ENCODE data around the gene ZKSCAN1.
A peak's percentile ranks its signal among the peaks of the same experiment; 100 is the strongest.
"Not testable (repeated sequence)": the region's sequence is repeated elsewhere in the genome, so short reads cannot be mapped to it uniquely, and the experiment has no call there.

ZKSCAN1 gene

GRCh38 chr7:100015232-100016214 lies at the start of gene ZKSCAN1:
Gene ZKSCAN1, plus strand, starts transcription at chr7:100015596. Its CDS starts 7,911 bp downstream, at chr7:100023507.
- DNase-seq, result peak; percentile 96 to 98 (median 97)

GRCh38 chr7:99969298-99969697 lies 46.1 kb upstream of the ZKSCAN1 start:
- DNase-seq, result no peak

GRCh38 chr7:99969813-99970212 lies 45.6 kb upstream of the ZKSCAN1 start:
- DNase-seq, result not testable (repeated sequence)

- no peak for DNase-seq
These were observed 44.2 kb upstream of the ZKSCAN1 start for GRCh38 chr7:99971242-99971641.

- not testable (repeated sequence) for DNase-seq
These were observed 41.6 kb upstream of the ZKSCAN1 start for GRCh38 chr7:99973817-99974216.

- no peak for DNase-seq
These were observed 40.7 kb upstream of the ZKSCAN1 start for GRCh38 chr7:99974681-99975080.

- no peak for DNase-seq
These were observed 39.4 kb upstream of the ZKSCAN1 start, which contains the start of gene AZGP1 for GRCh38 chr7:99975782-99976521. Gene AZGP1, minus strand, starts transcription at chr7:99976031. Its CDS starts 11 bp downstream, at chr7:99976020.

- no peak for DNase-seq
These were observed 38.8 kb upstream of the ZKSCAN1 start for GRCh38 chr7:99976626-99977025.

- DNase-seq, result peak in 2 of 3 donors; percentile 21 to 28
These were observed 35.6 kb upstream of the ZKSCAN1 start for GRCh38 chr7:99979814-99980225.

GRCh38 chr7:99980448-99980872 lies 34.9 kb upstream of the ZKSCAN1 start:
- DNase-seq, result not testable (repeated sequence)

- not testable (repeated sequence) for DNase-seq
These were observed 34.3 kb upstream of the ZKSCAN1 start for GRCh38 chr7:99981066-99981465.

GRCh38 chr7:99984593-99984992 lies 30.8 kb upstream of the ZKSCAN1 start:
- no peak for DNase-seq

- not testable (repeated sequence) for DNase-seq
These were observed 28.1 kb upstream of the ZKSCAN1 start for GRCh38 chr7:99987306-99987705.

- DNase-seq, result no peak
These were observed 27.6 kb upstream of the ZKSCAN1 start for GRCh38 chr7:99987846-99988245.

GRCh38 chr7:99990460-99990852 lies 24.9 kb upstream of the ZKSCAN1 start:
- no peak for DNase-seq

GRCh38 chr7:99991543-99991942 lies 23.9 kb upstream of the ZKSCAN1 start:
- DNase-seq, result not testable (repeated sequence)

- no peak for DNase-seq
These were observed 22.9 kb upstream of the ZKSCAN1 start for GRCh38 chr7:99992330-99993038.

GRCh38 chr7:99994819-99995218 lies 20.6 kb upstream of the ZKSCAN1 start:
- no peak for DNase-seq

- no peak for DNase-seq
These were observed 18.4 kb upstream of the ZKSCAN1 start for GRCh38 chr7:99996755-99997544.

- peak; percentile 32 to 57 (median 37) for DNase-seq
These were observed 17.8 kb upstream of the ZKSCAN1 start for GRCh38 chr7:99997545-99998137.

GRCh38 chr7:100000239-100000638 lies 15.2 kb upstream of the ZKSCAN1 start:
- DNase-seq, result no peak

Measured in suppressor macrophage treated with lipopolysaccharide for 1 hour (primary cell).